Measurements from ENCODE around the gene SLC16A3. TPM values are rescaled to one million over a fixed set of nuclear protein-coding genes. Genes with fewer than 3 reads are reported as not detected.

SLC16A3 gene
- total and polyA plus RNA-seq, 2 of the 8 experiments (the other 6 are each of a cell fraction or from before 2014, with no cell fraction given) = 3.8 to 8.7 TPM

DNA sequence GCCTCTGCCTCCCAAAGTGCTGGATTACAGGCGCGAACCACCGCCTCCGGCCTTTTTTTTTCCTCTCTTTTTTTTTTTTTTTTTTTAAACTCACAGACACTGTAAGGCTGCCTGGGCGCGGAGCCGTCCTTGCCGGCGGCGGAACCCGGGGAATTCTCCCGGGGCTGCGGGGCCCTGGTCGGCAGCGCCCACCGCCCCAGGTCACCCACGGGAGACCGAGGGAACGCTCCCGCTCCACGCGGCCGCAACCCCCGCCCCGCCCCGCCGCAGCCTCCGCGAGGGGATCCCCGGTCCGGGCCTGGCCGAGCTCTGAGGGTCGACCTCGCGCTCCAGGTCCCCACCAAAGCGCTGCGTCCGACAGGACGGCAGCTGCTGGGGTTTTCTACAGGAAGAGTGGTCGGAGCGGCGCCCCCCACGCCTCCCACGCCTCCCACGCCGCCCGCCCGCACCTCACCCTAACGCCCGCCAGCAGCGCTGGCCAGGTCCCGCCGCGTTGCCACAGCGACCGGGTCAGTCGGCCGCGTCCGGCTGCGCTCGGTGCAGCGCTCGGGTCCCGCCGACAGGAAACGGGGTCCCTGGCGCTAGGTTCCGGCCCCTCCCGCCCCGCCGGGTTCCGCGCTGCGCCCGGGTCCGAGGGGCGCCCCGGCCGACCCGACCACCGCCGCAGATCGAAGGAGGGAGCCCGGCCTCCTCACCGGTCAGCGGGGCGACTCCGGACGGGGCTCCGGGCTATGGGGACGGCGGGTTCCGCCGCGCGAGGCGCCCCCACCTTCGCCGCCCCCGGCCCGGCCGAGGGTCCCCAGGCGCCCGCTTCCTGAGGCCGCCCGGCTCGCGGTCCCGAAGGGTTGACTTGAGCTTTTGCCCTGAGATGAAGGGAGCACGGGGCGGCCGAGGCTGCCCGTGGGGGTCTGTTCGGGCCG lies 16.3 kb upstream of the SLC16A3 start, which contains the start of gene CCDC57 (continued):
- TF ChIP-seq GABPA (IDR thresholded peaks at IDR 0.05; ENCODE audit: borderline replicate concordance, insufficient read depth, low read length) (peak; percentile 96), ASH2L (IDR thresholded peaks at IDR 0.05; ENCODE audit: low read length) (peak; percentile 52), GTF2F1 (IDR thresholded peaks at IDR 0.05; ENCODE audit: borderline replicate concordance, low read depth, low read length) (no peak), CTCF (IDR thresholded peaks at IDR 0.05; ENCODE audit: control extremely low read depth in 1 of 3, insufficient read depth in 1 of 3, low read depth in 1 of 3, low read length in 3 of 3) (no peak), FOSL1 (IDR thresholded peaks at IDR 0.05; ENCODE audit: insufficient read depth, low read depth, low read length) (no peak), CHD2 (IDR thresholded peaks at IDR 0.05; ENCODE audit: low read length) (no peak), ZNF274 (IDR thresholded peaks at IDR 0.05; ENCODE audit: borderline replicate concordance, extremely low read depth, low read length) (no peak), PHF8 (conservative IDR thresholded peaks at IDR 0.05; ENCODE audit: low read depth, low read length) (peak; percentile 57), KDM4A (IDR thresholded peaks at IDR 0.05; ENCODE audit: low read depth, low read length, severe bottlenecking) (peak; percentile 83), SIN3A (conservative IDR thresholded peaks at IDR 0.05 in 1 of 2, IDR thresholded peaks at IDR 0.05 in 1 of 2; ENCODE audit: low read depth in 1 of 2, low read length in 2 of 2) (peak in 1 of 2 experiments; percentile 87; a peak in 2 of 4 replicates), CTBP2 (IDR thresholded peaks at IDR 0.05; ENCODE audit: borderline replicate concordance, insufficient read depth, insufficient read length, low read length) (no peak), TAF7 (optimal IDR thresholded peaks at IDR 0.05; ENCODE audit: borderline replicate concordance, low read depth, low read length) (peak; percentile 7), SUZ12 (IDR thresholded peaks at IDR 0.05; ENCODE audit: low read length) (no peak), BACH1 (IDR thresholded peaks at IDR 0.05; ENCODE audit: low read length) (peak; percentile 44; the same call in 1 of the 2 replicates), KDM1A (IDR thresholded peaks at IDR 0.05; ENCODE audit: borderline replicate concordance, low read length) (no peak)
- TF ChIP-seq, protein P1, sequence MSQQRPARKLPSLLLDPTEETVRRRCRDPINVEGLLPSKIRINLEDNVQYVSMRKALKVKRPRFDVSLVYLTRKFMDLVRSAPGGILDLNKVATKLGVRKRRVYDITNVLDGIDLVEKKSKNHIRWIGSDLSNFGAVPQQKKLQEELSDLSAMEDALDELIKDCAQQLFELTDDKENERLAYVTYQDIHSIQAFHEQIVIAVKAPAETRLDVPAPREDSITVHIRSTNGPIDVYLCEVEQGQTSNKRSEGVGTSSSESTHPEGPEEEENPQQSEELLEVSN (IDR thresholded peaks at IDR 0.05) = 0 out of 2 replicates have a peak, but pooled peaks have one; percentile 13
- TF ChIP-seq, protein P2, sequence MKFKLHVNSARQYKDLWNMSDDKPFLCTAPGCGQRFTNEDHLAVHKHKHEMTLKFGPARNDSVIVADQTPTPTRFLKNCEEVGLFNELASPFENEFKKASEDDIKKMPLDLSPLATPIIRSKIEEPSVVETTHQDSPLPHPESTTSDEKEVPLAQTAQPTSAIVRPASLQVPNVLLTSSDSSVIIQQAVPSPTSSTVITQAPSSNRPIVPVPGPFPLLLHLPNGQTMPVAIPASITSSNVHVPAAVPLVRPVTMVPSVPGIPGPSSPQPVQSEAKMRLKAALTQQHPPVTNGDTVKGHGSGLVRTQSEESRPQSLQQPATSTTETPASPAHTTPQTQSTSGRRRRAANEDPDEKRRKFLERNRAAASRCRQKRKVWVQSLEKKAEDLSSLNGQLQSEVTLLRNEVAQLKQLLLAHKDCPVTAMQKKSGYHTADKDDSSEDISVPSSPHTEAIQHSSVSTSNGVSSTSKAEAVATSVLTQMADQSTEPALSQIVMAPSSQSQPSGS (IDR thresholded peaks at IDR 0.05; ENCODE audit: low read length) = no peak

Data from H1 (cell line).